Measurements from ENCODE around the gene PSMA6. TPM values are rescaled to one million over a fixed set of nuclear protein-coding genes. Genes with fewer than 3 reads are reported as not detected.

The PSMA6 gene
- total RNA-seq, 4 donors from 2014 or later, result 24.5 to 141 (median 81.2) TPM

GRCh38 chr14:35303149-35303935 is 11.2 kb downstream of the PSMA6 start:
- Histone ChIP-seq H3K27ac (peak overlapping the region in 3 of 4 donors; percentile 32 to 43 (median 39)), H3K9me3 (no peaks in the 10 kb centered on the region), H3K4me1 (peaks cover 4 to 36% (median 7%) of the 10 kb centered on the region in 4 donors), H3K27me3 (no peaks in the 10 kb centered on the region), H3K36me3 (peaks cover 0 to 2% (median 0%) of the 10 kb centered on the region in 4 donors), H3K4me3 (no peak overlapping the region)
- no peak for DNase-seq
- in situ Hi-C loops (cut with MboI; ENCODE audit: low pct_ligation_motif_present in 1 of 4, low pct_unique_long_range_greater_than_20kb in 1 of 4, low sequenced_read_pairs in 3 of 4), result no loop called here
- WGBS, 2 donors (ENCODE audit: low coverage in 1 of 2), result 94 to 100% methylated on average over 3 to 4 of the region's 4 CpGs
- intact Hi-C loops (cut with DNase I; ENCODE audit: low total_unique reads), result no loop called here
- TF ChIP-seq POLR2A (IDR thresholded peaks at IDR 0.05), result no peak
- no peak for TF ChIP-seq EP300 (IDR thresholded peaks at IDR 0.05; ENCODE audit: low read depth)
- no peak for TF ChIP-seq CTCF (IDR thresholded peaks at IDR 0.05)
- TF ChIP-seq POLR2AphosphoS5 (IDR thresholded peaks at IDR 0.05), result no peak

- H3K36me3 ChIP-seq, result peaks cover 0 to 17% (median 7%) of the 10 kb centered on the region in 4 donors
- peaks cover 4 to 25% (median 7%) of the 10 kb centered on the region in 4 donors for H3K4me1 ChIP-seq
- no peaks in the 10 kb centered on the region for H3K9me3 ChIP-seq
- TF ChIP-seq CTCF (IDR thresholded peaks at IDR 0.05), result no peak
- H3K27ac ChIP-seq, result no peak overlapping the region
- 95 to 96% methylated on average over 4 to 5 of the region's 5 CpGs for WGBS, 2 donors (ENCODE audit: low coverage in 1 of 2)
- no peak overlapping the region for H3K4me3 ChIP-seq
- intact Hi-C loops (cut with DNase I; ENCODE audit: low total_unique reads), result no loop called here
- H3K27me3 ChIP-seq, result no peaks in the 10 kb centered on the region
- no peak for DNase-seq
- in situ Hi-C loops (cut with MboI; ENCODE audit: low pct_ligation_motif_present in 1 of 4, low pct_unique_long_range_greater_than_20kb in 1 of 4, low sequenced_read_pairs in 3 of 4), result no loop called here
Observed at GRCh38 chr14:35304812-35305462, 12.8 kb downstream of the PSMA6 start.

GRCh38 chr14:35305633-35306032 is 13.5 kb downstream of the PSMA6 start:
- Histone ChIP-seq H3K27me3 (no peaks in the 10 kb centered on the region), H3K27ac (no peak overlapping the region), H3K4me3 (no peak overlapping the region), H3K9me3 (no peaks in the 10 kb centered on the region), H3K4me1 (peaks cover 0 to 18% (median 7%) of the 10 kb centered on the region in 4 donors), H3K36me3 (peaks cover 0 to 24% (median 10%) of the 10 kb centered on the region in 4 donors)
- 94 to 100% methylated on average over 2 to 3 of the region's 3 CpGs for WGBS, 2 donors (ENCODE audit: low coverage in 1 of 2)
- in situ Hi-C loops (cut with MboI; ENCODE audit: low pct_ligation_motif_present in 1 of 4, low pct_unique_long_range_greater_than_20kb in 1 of 4, low sequenced_read_pairs in 3 of 4), result no loop called here
- DNase-seq, result no peak
- intact Hi-C loops (cut with DNase I; ENCODE audit: low total_unique reads), result no loop called here
- no peak for TF ChIP-seq EP300 (IDR thresholded peaks at IDR 0.05; ENCODE audit: low read depth)
- no peak for TF ChIP-seq POLR2AphosphoS5 (IDR thresholded peaks at IDR 0.05)
- TF ChIP-seq POLR2A (IDR thresholded peaks at IDR 0.05), result no peak

GRCh38 chr14:35306114-35306513 is 13.9 kb downstream of the PSMA6 start:
- Histone ChIP-seq H3K36me3 (peaks cover 0 to 28% (median 13%) of the 10 kb centered on the region in 4 donors), H3K4me3 (no peak overlapping the region), H3K9me3 (no peaks in the 10 kb centered on the region), H3K27me3 (no peaks in the 10 kb centered on the region), H3K27ac (no peak overlapping the region), H3K4me1 (peaks cover 0 to 13% (median 7%) of the 10 kb centered on the region in 4 donors)
- intact Hi-C loops (cut with DNase I; ENCODE audit: low total_unique reads), result no loop called here
- TF ChIP-seq POLR2A (IDR thresholded peaks at IDR 0.05), result no peak
- no peak for TF ChIP-seq EP300 (IDR thresholded peaks at IDR 0.05; ENCODE audit: low read depth)
- no peak for TF ChIP-seq POLR2AphosphoS5 (IDR thresholded peaks at IDR 0.05)
- TF ChIP-seq CTCF (IDR thresholded peaks at IDR 0.05), result no peak
- 94 to 100% methylated on average over 1 to 5 of the region's 5 CpGs for WGBS, 2 donors (ENCODE audit: low coverage in 1 of 2)
- no peak for DNase-seq
- in situ Hi-C loops (cut with MboI; ENCODE audit: low pct_ligation_motif_present in 1 of 4, low pct_unique_long_range_greater_than_20kb in 1 of 4, low sequenced_read_pairs in 3 of 4), result no loop called here
